Measurements from ENCODE around the gene DHRSX.

DNA sequence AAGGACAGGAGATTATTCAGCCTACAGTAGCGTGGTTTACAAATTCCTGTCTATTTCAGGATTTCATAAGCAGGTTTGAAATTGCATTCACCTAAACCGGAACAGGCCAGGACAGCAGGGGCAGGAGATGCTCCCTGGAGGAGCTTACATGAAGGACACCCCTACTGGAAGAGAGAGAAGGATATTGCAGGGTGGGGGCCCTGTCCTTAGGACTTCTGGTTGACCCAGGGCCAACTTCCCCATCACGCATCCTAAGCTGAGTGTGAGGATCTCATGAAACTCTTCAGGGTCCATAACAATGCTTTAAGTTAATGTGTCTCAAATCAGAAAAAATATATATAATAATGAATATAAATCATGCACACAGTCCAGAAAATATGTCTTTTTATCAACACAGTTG lies 6.4 kb upstream of the DHRSX start:
- TF ChIP-seq, protein P1, sequence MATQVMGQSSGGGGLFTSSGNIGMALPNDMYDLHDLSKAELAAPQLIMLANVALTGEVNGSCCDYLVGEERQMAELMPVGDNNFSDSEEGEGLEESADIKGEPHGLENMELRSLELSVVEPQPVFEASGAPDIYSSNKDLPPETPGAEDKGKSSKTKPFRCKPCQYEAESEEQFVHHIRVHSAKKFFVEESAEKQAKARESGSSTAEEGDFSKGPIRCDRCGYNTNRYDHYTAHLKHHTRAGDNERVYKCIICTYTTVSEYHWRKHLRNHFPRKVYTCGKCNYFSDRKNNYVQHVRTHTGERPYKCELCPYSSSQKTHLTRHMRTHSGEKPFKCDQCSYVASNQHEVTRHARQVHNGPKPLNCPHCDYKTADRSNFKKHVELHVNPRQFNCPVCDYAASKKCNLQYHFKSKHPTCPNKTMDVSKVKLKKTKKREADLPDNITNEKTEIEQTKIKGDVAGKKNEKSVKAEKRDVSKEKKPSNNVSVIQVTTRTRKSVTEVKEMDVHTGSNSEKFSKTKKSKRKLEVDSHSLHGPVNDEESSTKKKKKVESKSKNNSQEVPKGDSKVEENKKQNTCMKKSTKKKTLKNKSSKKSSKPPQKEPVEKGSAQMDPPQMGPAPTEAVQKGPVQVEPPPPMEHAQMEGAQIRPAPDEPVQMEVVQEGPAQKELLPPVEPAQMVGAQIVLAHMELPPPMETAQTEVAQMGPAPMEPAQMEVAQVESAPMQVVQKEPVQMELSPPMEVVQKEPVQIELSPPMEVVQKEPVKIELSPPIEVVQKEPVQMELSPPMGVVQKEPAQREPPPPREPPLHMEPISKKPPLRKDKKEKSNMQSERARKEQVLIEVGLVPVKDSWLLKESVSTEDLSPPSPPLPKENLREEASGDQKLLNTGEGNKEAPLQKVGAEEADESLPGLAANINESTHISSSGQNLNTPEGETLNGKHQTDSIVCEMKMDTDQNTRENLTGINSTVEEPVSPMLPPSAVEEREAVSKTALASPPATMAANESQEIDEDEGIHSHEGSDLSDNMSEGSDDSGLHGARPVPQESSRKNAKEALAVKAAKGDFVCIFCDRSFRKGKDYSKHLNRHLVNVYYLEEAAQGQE (tag by site-specific recombination; IDR thresholded peaks at IDR 0.05): no peak
- TF ChIP-seq ZNF24 (tag by site-specific recombination; IDR thresholded peaks at IDR 0.05): no peak
- TF ChIP-seq, protein P2, sequence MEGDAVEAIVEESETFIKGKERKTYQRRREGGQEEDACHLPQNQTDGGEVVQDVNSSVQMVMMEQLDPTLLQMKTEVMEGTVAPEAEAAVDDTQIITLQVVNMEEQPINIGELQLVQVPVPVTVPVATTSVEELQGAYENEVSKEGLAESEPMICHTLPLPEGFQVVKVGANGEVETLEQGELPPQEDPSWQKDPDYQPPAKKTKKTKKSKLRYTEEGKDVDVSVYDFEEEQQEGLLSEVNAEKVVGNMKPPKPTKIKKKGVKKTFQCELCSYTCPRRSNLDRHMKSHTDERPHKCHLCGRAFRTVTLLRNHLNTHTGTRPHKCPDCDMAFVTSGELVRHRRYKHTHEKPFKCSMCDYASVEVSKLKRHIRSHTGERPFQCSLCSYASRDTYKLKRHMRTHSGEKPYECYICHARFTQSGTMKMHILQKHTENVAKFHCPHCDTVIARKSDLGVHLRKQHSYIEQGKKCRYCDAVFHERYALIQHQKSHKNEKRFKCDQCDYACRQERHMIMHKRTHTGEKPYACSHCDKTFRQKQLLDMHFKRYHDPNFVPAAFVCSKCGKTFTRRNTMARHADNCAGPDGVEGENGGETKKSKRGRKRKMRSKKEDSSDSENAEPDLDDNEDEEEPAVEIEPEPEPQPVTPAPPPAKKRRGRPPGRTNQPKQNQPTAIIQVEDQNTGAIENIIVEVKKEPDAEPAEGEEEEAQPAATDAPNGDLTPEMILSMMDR (tag by site-specific recombination; IDR thresholded peaks at IDR 0.05): no peak
- TF ChIP-seq ZBTB8A (tag by site-specific recombination; IDR thresholded peaks at IDR 0.05): no peak
- no peak for TF ChIP-seq TCF7L2 (IDR thresholded peaks at IDR 0.05; ENCODE audit: borderline replicate concordance, low read depth, low read length)
- TF ChIP-seq BCL11A (tag by site-specific recombination; IDR thresholded peaks at IDR 0.05; ENCODE audit: low read depth): no peak
- no peak for TF ChIP-seq ZFP3 (tag by site-specific recombination; IDR thresholded peaks at IDR 0.05; ENCODE audit: low read depth)

Data from HEK293 (cell line).